ENCODE results near the gene FAM43A. TPM values are rescaled to one million over a fixed set of nuclear protein-coding genes. Genes with fewer than 3 reads are reported as not detected.

The FAM43A gene, protein sequence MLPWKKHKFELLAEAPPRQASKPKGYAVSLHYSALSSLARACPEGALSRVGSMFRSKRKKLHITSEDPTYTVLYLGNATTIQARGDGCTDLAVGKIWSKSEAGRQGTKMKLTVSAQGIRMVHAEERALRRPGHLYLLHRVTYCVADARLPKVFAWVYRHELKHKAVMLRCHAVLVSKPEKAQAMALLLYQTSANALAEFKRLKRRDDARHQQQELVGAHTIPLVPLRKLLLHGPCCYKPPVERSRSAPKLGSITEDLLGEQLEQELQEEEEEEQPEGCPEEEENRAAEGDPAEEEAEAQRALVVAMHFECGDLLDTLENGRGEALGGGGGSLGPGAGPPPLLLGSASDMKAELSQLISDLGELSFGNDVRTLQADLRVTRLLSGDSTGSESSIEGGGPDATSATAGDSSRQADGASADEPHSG
- total RNA-seq = 0.17 and 0.30 TPM in 2 replicates

DNA sequence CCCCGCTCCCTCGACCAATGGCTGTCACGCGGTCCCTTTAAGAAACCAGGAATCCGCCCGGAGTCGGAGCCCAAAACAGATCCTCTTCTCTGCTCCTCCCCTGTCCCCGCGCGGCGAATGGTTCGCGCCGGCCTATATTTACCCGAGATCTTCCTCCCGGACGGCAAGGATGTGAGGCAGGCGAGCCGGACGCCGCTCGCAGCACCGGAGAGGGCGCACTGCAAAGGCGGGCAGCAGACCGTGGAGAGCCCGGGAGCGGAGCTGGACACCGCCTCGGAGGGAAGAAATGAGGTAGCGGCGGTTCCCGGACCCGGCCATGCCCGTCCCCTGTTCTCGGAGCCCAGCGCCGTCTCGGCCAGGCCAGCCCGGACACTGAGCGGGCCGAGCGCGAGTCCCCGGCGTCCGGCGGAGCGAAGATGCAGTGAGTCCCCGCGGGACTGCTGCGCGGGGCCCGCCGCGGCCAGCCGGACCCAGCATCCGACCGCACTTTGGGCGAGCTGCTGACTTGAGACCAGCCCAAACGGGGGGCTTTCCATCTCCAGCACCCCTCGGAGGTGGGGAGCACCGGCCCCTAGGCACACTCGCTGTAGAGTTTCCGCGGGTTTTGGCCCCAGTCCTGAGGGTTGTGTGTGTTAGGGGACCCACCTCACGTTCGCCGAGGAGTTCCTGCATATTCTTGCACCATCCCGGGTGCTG, at the start of gene FAM43A:
TSS of gene FAM43A (plus strand) at position 166 of the 696 bp plus-strand sequence. CDS start 944 bp downstream, outside the sequence.
- peak; percentile 31 for DNase-seq (ENCODE audit: low read depth)

DNA sequence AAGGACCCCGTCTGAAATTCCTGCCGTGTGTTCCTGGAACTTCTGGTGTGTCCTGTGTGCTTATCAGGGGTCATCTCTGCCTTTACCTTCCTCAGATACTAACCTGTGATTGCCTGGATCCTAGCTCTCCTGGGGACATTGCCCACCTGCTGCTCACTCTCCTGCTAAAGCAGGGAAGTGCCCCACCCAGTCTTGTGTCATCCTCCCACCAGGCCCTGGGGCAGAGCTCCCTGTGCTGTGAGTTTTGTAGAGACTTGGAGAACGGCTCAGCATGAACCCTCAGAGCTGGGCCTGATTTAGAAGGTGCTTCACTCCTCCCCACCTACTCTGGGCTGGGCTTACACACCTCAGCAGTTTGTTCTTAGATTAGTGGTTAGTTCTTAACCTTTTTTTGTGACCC, 48.6 kb upstream of the FAM43A start:
- DNase-seq (ENCODE audit: low read depth) = no peak

DNA sequence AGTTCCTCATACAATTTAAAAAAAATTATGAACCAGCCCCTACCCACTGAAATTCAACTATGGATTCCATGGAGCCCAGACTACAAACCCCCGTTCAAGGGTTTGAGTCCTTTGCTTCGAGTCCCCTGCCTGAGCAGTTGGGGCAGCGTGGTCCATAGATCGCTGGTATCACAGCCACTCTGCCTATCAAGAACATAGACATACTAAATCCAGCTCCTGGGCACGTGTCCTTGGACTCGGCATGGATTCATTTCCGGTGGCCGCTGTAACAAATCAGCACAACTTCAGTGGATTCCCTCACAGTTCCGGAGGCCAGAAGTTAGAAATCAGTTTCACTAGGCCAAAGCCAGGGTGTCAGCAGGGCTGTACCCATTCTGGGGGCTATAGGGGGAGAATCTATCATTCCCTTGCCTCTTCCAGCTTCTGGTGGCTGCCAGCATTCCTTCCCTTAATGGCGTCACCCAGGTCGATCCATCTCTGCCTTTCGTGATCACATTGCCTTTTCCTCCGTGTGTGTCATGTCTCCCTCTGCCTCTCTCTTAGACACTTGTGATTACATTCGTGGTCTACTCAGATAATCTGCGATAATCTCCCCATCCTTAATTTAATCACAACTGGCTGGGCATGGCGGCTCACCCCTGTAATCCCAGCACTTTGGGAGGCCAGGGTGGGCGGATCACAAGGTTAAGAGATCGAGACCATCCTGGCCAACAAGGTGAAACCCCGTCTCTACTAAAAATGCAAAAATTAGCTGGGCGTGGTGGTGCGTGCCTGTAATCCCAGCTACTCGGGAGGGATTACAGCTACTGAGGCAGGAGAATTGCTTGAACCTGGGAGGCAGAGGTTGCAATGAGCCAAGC, 47.9 kb upstream of the FAM43A start:
- DNase-seq (ENCODE audit: low read depth) = no peak

DNA sequence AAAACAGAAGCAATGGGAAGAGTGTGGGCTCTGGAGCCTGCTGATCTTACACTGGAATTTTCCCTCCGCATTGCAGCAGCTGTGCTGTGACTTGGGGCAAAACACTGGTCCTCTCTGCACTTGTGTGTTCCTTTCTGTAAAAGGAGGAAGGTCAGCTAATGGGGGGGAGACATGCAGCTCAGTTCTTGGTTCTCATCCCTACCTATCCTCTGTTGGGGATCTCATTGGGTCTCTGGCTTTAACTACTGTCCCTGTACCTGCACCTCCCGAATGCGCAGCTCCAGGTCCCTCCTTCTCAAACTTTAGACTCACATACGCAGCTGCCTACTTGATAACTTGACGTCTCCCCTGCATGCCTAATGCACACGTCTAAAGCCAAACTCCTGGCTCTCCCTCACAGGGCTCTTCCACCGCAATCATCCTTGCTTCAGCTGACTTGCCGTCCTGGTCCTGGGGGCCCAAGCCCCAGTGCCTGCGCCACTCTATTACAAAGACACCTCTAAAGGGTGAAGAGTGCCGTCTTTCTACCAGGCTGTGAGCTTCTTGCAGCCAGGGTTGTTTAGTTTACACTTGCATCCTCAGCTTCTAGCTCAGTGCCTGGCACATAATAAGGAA, 46.6 kb upstream of the FAM43A start:
- no peak for DNase-seq (ENCODE audit: low read depth)

DNA sequence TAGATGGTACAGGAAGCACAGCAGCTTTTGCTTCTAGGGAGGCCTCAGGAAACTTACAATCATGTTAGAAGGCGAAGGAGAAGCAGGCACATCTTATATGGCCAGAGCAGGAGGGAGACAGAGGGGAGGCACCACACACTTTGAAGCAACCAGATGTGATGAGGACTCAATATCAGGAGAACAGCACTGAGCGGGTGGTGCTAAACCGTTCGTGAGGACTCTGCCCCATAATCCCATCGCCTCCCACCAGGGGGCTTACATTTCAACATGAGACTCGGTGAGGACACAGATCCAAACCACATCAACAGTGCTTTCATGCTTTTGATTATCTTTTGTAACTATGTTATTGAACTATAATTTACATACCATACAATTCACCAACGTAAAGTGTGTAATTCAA, 44.9 kb upstream of the FAM43A start:
- no peak for DNase-seq (ENCODE audit: low read depth)

DNA sequence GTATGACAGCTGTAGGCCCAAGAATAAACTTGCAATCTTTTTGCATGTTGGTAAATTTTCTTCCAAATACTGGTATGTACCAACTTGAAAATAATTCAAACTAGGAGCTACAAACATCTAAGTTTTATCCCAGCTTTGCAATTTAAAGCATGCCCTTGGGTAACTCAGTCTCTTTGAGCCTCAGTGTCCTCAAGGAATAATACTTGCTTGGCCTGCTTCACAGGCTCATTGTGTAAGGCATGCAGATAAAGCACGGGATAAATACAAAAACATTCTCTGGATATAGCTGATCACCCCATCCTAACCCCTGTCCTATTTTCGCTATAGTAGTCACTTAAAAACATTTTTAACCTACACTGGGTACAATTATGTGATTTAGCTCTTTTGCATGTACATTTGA, 42.9 kb upstream of the FAM43A start:
- no peak for DNase-seq (ENCODE audit: low read depth)

DNA sequence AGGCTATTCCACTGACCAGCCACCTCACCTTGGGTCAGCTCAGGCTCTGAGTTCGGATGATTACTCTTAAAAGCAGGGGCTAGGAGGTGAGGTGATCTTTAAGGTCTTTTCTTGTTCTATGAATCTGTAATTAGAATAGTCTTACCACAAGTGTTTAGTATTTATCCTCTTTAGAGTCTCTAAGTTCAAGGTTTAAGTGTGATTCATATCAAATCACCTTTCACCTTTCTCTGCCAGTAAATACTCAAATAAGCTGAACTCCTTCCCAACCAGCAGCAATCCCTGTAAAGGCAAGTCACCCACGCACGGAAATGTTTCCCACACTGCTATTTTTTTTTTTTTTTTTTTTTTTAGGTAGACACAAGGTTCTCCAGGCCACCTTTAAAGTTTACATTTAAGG, 37.9 kb upstream of the FAM43A start:
- DNase-seq (ENCODE audit: low read depth) = peak; percentile 21

DNA sequence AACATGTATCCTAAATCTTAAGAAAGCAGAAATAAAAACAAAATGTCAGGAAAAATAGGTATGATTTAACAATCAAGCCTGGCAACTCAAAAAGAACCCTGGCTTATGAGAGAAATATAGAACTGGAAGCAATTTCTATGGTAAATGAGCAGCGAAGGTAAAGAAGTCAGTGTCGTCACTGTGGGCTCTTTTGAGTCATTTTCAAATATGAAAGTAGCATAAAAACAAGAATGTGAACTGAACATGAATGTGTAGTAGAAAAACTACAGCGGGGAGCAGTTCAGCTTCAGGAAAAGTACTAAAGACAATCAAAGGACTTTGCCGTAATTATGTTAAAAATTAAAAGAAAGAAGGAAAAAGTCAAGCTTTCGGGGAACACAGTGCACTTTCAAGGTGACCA, 31.2 kb upstream of the FAM43A start:
- no peak for DNase-seq (ENCODE audit: low read depth)

DNA sequence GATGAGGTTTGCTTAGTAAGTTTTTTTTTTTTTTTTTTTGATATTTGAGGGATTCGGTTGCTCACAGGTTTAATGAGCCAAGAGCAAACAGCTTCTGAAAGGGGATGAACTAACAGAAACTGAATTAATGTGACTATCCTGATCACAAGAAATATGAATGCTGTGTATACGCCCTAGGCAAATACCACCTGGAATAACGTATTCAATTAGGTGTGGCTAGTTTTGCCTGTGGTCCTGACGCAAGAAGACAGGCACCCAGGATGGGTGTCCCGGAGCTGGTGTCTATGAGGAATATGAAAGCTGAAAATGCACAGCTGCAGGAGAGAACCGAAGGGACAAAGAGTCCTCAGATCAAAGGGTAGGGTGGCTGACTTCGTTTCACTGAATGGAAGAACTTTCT, 28.2 kb upstream of the FAM43A start:
- DNase-seq (ENCODE audit: low read depth) = no peak

DNA sequence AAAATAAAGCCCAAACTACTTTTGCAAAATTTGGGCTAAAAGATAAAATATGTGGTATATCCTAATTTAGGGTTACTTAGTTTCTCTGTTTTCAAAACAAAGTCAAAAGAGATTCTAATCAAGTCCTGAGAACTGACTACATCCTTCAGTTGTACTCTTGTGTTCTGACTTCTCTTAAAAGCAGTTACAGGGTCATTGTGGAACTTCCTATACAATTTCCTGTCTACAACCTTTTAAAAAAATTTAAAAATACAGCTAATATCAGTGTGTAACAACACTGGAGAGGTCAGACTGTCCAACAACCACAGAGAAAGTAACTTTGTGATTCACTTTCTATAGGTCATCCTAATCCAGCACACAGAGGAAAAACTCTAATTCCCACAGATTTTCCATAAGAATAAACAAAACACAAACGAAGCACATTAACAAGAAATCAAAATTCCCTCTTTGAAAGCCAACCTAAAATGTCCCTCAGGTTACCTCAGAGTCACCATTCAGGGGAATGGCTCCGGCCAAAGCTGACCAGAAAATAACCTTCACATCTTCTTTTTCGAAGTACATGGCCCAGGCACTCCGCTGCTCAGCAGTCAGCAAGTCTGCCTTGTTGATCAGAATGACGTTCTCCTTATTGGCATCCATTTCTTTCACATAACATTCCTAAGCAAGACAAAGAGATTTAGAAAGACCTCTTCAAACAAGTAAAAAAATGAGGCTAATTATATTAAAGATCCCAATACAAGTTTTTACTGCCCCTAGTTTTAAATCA, 27.0 kb upstream of the FAM43A start:
- no peak for DNase-seq (ENCODE audit: low read depth)

DNA sequence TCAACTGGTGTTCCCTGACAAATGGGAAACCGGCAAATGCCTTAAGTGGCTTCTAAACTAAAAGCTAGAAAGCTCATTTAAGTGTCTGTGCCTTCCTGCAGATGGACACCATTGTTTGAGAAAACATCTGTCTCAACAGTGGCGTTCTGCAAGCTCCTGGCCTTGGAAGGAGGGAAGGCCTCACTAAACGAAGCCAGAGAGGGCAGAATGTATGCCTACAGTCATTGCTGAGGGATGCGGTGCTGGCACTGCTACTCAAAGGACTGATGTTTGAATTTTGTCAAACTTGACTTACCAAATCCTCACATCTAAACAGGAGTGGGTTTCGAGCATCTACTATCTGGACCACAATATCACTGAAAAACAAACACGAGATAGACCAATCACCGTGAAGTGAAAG, 25.9 kb upstream of the FAM43A start:
- no peak for DNase-seq (ENCODE audit: low read depth)

DNA sequence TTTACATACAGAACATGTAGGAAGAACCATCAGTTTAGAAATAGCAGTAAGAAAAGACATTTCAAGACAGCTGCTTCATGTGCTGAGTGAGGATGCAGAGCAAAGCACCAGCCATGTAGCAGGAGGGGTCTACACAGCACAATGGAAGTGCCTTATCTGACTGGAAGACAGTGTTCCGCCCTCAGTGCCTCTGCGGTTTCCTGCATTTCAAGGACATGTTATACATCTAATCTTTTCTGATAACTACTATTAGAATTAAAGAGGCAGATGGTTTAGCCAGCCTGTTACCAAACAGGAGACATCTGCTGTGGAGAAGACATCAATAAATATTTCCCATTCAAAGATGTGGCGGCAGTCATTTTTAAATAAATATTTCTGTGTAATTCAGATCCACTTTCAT, 24.3 kb upstream of the FAM43A start:
- DNase-seq (ENCODE audit: low read depth) = no peak

DNA sequence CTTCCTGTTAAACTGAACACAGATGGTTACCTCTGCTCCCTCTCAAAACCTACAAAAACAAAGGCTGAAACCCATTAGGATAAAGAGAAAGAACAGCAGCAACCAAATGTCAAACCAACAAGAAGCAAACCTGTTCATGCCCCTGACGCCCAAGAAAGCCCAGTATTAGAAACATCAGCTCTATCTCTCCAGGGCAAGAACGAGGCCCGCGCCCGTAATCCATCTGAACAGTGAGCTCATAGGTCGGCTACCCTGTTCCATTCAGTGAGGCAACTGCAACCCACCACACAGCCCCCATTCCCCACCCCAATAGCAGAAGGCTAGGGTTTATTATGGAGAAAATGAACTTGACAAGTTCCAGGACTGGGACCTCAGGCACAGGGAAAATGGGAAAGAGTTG, 23.7 kb upstream of the FAM43A start:
- no peak for DNase-seq (ENCODE audit: low read depth)

DNA sequence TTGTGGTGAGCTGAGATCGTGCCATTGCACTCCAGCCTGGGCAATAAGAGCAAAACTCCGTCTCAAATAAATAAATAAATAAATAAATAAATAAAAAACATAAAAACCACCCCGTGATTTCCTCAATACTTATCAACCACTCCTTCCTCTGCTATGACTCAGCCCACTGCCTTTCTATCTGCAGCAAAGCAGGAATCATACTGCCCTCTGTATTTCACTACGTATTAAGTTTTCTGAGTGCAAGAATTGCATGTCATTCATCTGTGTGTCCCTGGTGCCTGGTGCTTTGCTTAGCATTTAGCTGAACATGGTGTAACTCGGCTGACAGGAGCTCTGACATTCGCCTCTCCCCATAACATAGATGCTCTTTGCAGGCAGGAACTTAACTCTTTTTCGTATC, 20.8 kb upstream of the FAM43A start:
- DNase-seq (ENCODE audit: low read depth) = no peak

DNA sequence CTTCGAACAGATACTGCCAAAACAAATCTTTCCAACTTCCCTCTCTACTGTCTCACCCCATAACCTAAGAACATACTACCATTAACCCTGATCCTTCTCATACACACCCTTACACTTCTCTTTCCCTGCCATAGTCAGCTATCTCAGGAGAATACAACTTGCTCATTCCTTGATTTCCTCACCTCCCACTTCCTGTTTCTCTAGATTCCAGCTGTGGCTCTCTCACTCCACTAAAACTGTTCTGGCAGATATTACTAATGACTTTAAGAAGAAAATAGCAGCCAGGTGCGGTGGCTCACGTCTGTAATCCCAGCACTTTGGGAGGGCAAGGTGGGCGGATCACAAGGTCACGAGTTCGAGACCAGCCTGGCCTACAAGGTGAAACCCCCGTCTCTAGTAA, 18.3 kb upstream of the FAM43A start:
- DNase-seq (ENCODE audit: low read depth) = no peak

DNA sequence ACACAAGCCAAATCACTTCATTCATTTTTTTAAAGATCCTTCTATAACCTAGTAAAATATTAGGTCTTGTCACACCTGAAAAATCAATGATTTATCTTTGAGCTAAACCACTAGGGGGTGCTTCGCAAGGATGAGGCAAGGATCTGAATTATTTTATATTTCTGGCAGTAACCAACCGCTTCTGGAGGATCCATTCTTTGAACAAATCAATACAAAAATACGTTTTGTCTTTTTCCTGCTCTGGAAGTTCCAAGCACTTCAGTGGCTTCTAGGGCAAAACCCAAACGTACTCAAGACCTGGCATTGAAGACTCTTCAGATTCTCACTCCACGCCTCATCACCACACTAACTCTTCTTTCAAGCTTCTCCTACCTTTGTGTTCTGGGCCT, 14.2 kb upstream of the FAM43A start:
- peak; percentile 57 for DNase-seq (ENCODE audit: low read depth)

DNA sequence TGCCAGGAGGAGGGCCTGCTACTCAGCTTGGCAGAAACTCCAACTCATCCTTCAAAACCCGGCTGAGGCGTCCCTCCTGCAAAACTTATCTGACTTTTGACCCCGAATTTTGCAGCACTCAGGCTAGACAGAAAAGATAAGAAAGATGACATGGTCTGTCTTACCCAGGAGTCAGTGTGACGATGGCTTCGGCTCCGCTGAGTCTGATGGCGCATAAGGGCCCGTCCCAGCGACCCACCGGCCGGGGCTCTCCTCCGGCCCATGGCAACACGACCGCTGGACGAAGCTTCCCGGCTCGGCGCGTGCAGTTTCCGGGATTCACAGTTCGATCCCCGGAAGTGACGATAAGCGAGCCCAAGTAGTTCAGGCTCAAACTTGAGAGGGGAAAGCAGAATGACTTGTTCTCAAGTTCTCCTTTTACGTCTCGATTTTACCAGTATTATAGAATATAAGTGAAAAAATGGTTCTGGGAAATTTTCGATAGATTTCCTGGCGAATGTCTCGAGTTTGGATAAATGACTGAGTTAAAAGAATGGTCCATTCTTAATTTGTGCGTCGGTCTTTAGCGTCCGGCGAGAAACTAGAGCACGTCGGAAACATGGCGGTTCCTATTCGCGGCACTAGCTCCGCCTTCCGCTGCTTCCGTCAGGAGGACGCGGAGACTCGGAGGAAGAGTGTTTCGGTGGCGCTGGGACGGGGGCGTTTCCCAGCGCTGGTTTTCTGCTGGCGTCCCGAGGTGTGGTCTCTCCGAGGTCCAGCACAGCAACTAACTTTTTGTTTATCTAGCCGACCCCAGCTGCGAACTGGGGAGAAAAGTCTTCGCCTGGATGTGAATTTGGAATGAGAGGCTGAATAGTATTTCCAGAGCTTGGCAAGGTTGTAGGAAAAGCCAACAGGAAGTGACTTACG, 13.5 kb upstream of the FAM43A start, which contains the start of gene LSG1:
TSS of gene LSG1 (minus strand) at position 292 of the 909 bp plus-strand sequence. CDS start at position 263, 29 bp downstream.
- peak; percentile 82 for DNase-seq (ENCODE audit: low read depth)

DNA sequence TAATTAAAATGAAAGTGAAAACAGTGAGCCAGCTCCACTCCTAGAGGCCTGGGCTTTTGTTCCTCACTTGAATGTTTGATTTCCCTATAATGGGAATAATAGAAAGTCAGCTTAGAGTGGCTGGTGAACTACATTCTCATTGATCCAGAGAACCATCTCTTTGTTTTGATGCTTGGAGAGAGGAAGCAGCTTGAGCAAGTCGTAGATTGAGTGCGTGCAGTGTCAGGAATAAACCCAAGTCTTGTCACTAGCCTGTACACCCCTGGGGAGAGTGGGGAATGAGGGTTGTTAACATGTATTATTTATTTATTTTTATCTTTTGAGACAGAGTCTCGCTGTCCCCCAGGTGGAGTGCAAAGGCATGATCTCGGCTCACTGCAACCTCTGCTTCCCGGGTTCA, 12.8 kb upstream of the FAM43A start:
- no peak for DNase-seq (ENCODE audit: low read depth)

DNA sequence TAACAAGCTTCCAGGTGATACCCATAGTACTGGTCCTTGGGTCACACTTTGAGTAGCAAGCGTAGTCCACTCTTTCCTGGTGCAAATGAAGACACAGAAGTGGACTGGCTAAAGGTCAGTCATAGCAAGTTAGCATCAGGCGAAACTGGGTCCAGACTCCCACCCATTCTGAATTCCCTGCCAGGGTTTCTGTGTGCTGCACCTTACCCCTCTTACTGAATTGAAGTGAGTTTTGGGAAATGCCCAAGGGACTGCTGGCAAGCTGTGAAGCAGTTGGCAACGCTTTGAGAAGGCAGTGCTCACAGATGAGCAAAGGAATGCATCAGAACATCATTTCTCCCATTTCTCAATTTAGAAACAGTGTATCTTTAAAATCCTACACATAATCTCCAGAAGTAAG, 11.9 kb upstream of the FAM43A start:
- no peak for DNase-seq (ENCODE audit: low read depth)

DNA sequence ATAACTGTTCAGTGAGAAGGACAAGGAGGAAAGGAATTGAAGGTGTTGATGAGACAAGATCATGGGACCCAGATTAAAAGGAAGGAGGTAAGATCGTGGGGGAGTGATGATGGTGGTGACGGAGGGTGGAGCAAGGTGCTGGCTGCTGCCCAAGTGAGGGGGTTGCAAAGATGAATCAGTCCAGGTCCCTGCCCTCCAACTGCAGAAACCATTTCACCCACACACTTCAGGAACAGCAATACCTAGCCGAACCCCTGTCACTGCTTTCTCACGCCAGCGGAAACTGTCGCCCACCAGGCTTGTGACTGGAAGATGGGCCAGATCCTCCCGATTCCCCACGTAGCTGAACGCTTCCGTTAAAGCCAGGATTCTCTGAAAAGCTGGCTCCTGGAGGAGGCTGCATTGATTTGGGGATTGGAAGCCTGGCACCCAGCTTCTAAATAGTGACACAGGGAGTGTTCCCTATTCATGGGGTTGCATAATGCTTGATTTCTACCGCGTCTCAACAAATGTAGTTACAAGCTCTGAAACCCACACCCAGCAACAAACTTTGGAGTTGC, 10.5 kb upstream of the FAM43A start:
- no peak for DNase-seq (ENCODE audit: low read depth)
